Rectal smooth muscle tissue (tissue), 1 donor: Measurements from ENCODE around the gene RAD51B.

Experiments used
- H3K27ac ChIP-seq: one replicate; pipeline ENCODE4 v1.7.0; 2013; ENCODE audit warnings: low read depth, low read length, inconsistent platforms
- H3K27me3 ChIP-seq: one replicate; pipeline ENCODE4 v1.7.0; 2013; ENCODE audit warnings: low read length; ENCODE audit not compliant: control insufficient read depth, insufficient read depth
- H3K36me3 ChIP-seq: one replicate; pipeline ENCODE4 v1.7.0; 2013; ENCODE audit warnings: low read length; ENCODE audit not compliant: control insufficient read depth, insufficient read depth
- H3K4me1 ChIP-seq: one replicate; pipeline ENCODE4 v1.7.0; 2013; ENCODE audit warnings: low read length; ENCODE audit not compliant: control insufficient read depth, insufficient read depth
- H3K4me3 ChIP-seq: one replicate; pipeline ENCODE4 v1.7.0; 2013; ENCODE audit warnings: low read length
- H3K9ac ChIP-seq: one replicate; pipeline ENCODE4 v1.7.0; 2013; ENCODE audit warnings: low read length

The RAD51B gene

GRCh38 chr14:68604361-68604730, 784.8 kb downstream of the RAD51B start:
- no peak overlapping the region for H3K9ac ChIP-seq
- H3K27ac ChIP-seq, result no peak overlapping the region
- H3K4me3 ChIP-seq, result no peak overlapping the region
- H3K36me3 ChIP-seq, result no peaks in the 10 kb centered on the region
- no peaks in the 10 kb centered on the region for H3K27me3 ChIP-seq
- peaks cover 23% of the 10 kb centered on the region for H3K4me1 ChIP-seq

DNA sequence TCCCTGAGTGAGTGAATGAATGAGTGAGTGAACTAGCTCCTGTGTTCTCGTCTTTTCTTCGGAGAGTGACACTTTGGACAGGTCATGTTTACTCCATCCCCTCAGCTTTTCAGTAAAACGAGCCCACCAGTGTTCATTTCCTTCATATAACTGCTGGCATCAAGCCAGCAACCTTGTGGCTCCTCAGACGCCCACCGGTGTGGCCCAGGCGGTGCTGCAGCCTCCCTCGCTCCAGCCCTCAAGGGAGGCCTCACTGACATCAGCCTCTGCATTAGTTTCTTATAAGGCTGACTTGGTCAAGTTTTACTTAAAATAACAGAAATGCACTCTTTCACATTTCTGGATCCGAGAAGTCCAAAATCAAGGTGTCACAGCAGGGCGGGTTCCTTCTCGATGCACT, 785.2 kb downstream of the RAD51B start:
- Histone ChIP-seq H3K9ac (no peak overlapping the region), H3K36me3 (no peaks in the 10 kb centered on the region), H3K4me3 (no peak overlapping the region), H3K4me1 (peaks cover 23% of the 10 kb centered on the region), H3K27me3 (no peaks in the 10 kb centered on the region), H3K27ac (no peak overlapping the region)

DNA sequence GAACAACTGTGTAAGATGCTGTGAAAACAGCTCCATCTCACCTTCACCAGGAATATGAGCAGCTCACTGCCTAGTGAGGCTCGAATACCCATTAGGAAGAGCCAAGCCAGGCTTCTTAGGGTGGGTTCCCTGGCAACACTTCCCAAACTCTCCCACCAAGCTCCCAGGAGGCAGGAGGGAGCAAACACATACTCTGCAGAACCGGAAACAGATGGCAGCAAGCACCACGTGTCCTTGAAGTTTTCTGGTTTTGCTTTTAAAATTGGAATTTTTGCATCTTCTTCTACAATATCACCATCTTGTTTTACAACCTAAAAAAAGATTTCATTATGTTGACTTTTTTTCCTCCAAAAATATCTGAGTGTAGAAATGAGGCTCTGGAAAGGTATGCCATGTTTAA, 786.6 kb downstream of the RAD51B start:
- H3K9ac ChIP-seq, result no peak overlapping the region
- H3K27ac ChIP-seq, result peak overlapping the region; percentile 12
- H3K4me1 ChIP-seq, result peaks cover 23% of the 10 kb centered on the region
- no peaks in the 10 kb centered on the region for H3K27me3 ChIP-seq
- H3K36me3 ChIP-seq, result no peaks in the 10 kb centered on the region
- no peak overlapping the region for H3K4me3 ChIP-seq

- Histone ChIP-seq H3K4me1 (peaks cover 23% of the 10 kb centered on the region), H3K27ac (peak overlapping the region; percentile 85), H3K36me3 (no peaks in the 10 kb centered on the region), H3K4me3 (no peak overlapping the region), H3K9ac (no peak overlapping the region), H3K27me3 (no peaks in the 10 kb centered on the region)
Observed at GRCh38 chr14:68606644-68607043, 787.1 kb downstream of the RAD51B start.

DNA sequence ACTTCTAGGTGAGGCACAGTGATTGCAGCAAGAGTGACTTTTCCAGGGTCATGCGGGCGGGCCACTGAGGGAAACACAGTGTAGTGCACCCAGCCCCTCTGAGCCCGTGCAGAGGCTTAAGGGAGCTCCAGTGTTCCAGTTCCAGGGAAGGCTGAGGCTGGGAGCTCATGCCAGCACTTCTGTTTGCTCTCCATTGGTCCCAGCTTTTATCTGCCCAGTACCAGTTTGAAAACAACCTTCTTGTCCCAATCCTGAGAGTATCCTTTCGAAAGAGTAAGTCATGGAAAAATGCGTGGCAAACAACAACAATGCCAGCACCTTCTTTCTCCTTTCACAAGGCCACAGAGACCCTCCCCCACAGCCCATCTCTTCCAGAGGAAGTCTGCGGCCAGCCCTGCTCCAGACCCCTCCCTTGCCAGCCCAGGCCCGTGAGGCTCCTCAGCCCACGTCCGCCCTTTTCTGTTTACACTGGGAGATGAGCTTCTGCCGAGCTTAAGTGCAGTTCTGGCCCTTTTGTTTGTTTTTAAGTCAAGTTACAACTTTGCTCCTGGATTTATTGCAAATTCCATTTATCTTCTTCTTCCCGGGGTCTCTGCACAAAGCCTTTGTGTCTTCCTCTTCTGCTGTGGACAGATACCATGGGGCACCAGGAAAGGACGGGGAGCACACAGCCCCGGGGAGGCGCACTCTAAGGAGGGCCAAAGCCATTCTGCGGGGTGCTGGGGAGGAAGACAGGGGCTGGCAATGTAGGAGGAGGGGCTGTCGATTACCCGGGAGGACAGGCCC, 787.7 kb downstream of the RAD51B start:
- Histone ChIP-seq H3K27me3 (no peaks in the 10 kb centered on the region), H3K36me3 (no peaks in the 10 kb centered on the region), H3K27ac (peak overlapping the region; percentile 85), H3K4me1 (peaks cover 26% of the 10 kb centered on the region), H3K9ac (no peak overlapping the region), H3K4me3 (peak overlapping the region; percentile 16)

GRCh38 chr14:68607867-68608573, 788.4 kb downstream of the RAD51B start:
- peak overlapping the region; percentile 85 for H3K27ac ChIP-seq
- peaks cover 26% of the 10 kb centered on the region for H3K4me1 ChIP-seq
- H3K36me3 ChIP-seq, result no peaks in the 10 kb centered on the region

DNA sequence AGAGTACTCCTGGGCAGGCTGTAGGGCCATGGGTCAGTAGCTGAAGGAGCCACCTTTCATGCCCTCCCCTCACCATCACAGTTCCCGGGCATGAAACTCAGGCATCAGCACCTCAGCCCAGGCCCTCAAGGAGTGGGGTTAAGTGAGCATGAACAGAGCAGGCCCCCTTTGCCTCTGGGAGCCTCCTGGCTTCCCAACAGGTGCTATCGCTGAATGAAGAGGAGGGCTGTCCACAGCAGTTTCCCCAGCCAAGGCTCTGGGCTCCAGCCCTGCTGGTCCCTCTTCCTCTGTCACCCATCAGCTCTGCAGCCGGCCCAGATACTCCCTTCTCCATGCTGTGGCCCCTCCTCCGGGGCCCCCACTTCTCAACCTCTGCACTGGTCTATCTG, 789.0 kb downstream of the RAD51B start:
- H3K9ac ChIP-seq, result no peak overlapping the region
- no peaks in the 10 kb centered on the region for H3K27me3 ChIP-seq
- peak overlapping the region; percentile 85 for H3K27ac ChIP-seq
- no peak overlapping the region for H3K4me3 ChIP-seq
- no peaks in the 10 kb centered on the region for H3K36me3 ChIP-seq
- H3K4me1 ChIP-seq, result peaks cover 26% of the 10 kb centered on the region

More at GRCh38 chr14:68607867-68608573, 788.4 kb downstream of the RAD51B start:
- H3K27me3 ChIP-seq, result no peaks in the 10 kb centered on the region
- H3K9ac ChIP-seq, result no peak overlapping the region
- H3K4me3 ChIP-seq, result peak overlapping the region; percentile 16

DNA sequence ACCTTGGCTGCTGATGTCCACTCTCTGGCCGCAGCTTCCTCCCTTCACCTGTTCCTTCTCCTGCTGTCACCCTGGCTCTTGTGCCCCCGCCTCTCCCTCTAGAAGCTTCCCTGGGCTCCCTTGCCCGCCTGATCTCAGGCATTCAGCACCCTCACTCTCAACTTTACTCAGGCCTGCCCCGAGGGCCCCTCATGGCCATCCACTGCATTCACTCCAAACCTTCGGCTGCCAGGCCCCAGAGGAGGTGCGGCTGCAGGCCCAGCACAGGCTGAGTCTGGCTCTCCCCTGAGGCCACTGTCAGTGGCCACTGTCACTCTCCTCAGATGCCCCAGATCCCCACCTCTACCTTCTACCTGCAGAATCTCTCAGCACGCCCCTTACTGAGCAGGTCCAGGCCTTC, 789.4 kb downstream of the RAD51B start:
- Histone ChIP-seq H3K9ac (no peak overlapping the region), H3K4me3 (no peak overlapping the region), H3K27me3 (no peaks in the 10 kb centered on the region), H3K27ac (no peak overlapping the region), H3K4me1 (peaks cover 26% of the 10 kb centered on the region), H3K36me3 (no peaks in the 10 kb centered on the region)

GRCh38 chr14:68610251-68610793, 790.7 kb downstream of the RAD51B start:
- Histone ChIP-seq H3K27me3 (no peaks in the 10 kb centered on the region), H3K4me3 (no peak overlapping the region), H3K36me3 (no peaks in the 10 kb centered on the region), H3K27ac (no peak overlapping the region), H3K4me1 (peaks cover 26% of the 10 kb centered on the region), H3K9ac (no peak overlapping the region)

DNA sequence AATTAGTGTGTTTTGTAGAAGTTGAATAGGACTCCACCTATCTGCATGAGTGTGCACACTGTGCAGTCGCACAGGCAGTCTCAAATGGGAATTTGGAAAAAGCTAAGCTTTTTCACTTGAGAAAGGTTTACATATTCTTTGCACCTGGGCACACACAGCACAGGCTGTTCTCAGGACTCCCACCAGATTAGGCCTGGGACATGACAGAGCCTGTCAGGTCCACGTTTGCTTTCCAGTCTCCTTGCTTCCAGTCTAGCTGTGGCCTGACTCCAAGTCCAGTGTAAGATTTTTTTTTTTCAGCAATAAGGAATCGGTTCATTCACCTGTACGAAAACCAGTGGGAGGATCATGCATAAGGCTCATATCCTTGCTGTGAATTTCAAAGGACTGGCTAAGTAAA, 792.0 kb downstream of the RAD51B start:
- H3K36me3 ChIP-seq, result no peaks in the 10 kb centered on the region
- no peak overlapping the region for H3K4me3 ChIP-seq
- H3K4me1 ChIP-seq, result peaks cover 19% of the 10 kb centered on the region
- H3K27ac ChIP-seq, result peak overlapping the region; percentile 21
- H3K9ac ChIP-seq, result no peak overlapping the region
- H3K27me3 ChIP-seq, result no peaks in the 10 kb centered on the region

DNA sequence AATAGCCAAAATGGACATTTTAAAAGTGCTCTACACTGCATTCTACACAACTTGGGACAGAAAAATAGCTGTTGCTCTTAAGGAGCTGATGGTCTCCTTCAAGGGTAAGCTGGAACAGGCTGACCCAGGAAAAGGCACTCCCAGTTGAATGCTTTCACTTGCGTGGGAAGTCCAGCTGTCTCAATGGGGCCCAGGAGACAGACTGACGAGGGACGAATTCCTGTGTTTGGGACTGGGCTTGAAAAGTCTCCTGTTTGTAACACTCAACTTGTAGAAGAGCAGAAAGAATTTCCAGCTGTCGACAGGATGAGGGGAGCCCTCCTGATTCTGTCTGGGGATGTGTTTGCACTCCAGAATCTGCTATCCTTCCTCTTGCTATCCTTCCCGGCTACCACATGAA, 792.5 kb downstream of the RAD51B start:
- Histone ChIP-seq H3K27ac (peak overlapping the region; percentile 29), H3K4me1 (peaks cover 15% of the 10 kb centered on the region), H3K4me3 (no peak overlapping the region), H3K36me3 (no peaks in the 10 kb centered on the region), H3K9ac (no peak overlapping the region), H3K27me3 (no peaks in the 10 kb centered on the region)

- Histone ChIP-seq H3K27me3 (no peaks in the 10 kb centered on the region), H3K36me3 (no peaks in the 10 kb centered on the region), H3K9ac (no peak overlapping the region), H3K4me1 (peaks cover 3% of the 10 kb centered on the region), H3K27ac (no peak overlapping the region), H3K4me3 (no peak overlapping the region)
Observed at GRCh38 chr14:68616221-68616902, 796.8 kb downstream of the RAD51B start.
